ENCODE results near the gene MKX.

GRCh38 chr10:27696466-27696865 lies 49.2 kb downstream of the MKX start:
- TF ChIP-seq CTCF (IDR thresholded peaks at IDR 0.05), result no peak
- TF ChIP-seq EP300 (IDR thresholded peaks at IDR 0.05), result no peak
- no peak for TF ChIP-seq POLR2A (IDR thresholded peaks at IDR 0.05)
- TF ChIP-seq POLR2AphosphoS5 (IDR thresholded peaks at IDR 0.05), result no peak
